ENCODE measurements around the gene MGAT4C.

- TF ChIP-seq CTCF (IDR thresholded peaks at IDR 0.05; ENCODE audit: insufficient read depth, low read depth, low read length) (no peak), EZH2 (IDR thresholded peaks at IDR 0.05; ENCODE audit: insufficient read depth, low read length) (no peak)
Measured at GRCh38 chr12:86257134-86257533, 943 bp upstream of the MGAT4C start.

All from astrocyte (in vitro differentiated cells and primary cell).